IPS-18a (cell line): ENCODE results near the gene KANSL1.
A peak's percentile ranks its signal among the peaks of the same experiment; 100 is the strongest.
"Not testable (repeated sequence)": the region's sequence is repeated elsewhere in the genome, so short reads cannot be mapped to it uniquely, and the experiment has no call there.

Experiments used
- H3K27ac ChIP-seq: one replicate; pipeline ENCODE4 v1.5.1; 2013; ENCODE audit warnings: low read length
- H3K27me3 ChIP-seq: one replicate; pipeline ENCODE4 v1.6.1; 2013; ENCODE audit warnings: mild to moderate bottlenecking, low read length; ENCODE audit not compliant: control insufficient read depth, insufficient read depth
- H3K36me3 ChIP-seq: one replicate; pipeline ENCODE4 v1.6.1; 2013; ENCODE audit warnings: low read depth, low read length; ENCODE audit not compliant: control insufficient read depth
- H3K4me1 ChIP-seq: one replicate; pipeline ENCODE4 v1.6.1; 2013; ENCODE audit warnings: low read depth, low read length; ENCODE audit not compliant: control insufficient read depth
- H3K4me3 ChIP-seq: one replicate; pipeline ENCODE4 v1.5.1; 2013; ENCODE audit warnings: low read length
- H3K9ac ChIP-seq: one replicate; pipeline ENCODE4 v1.6.1; 2013; ENCODE audit warnings: mild to moderate bottlenecking, low read length, moderate library complexity
- H3K9me3 ChIP-seq: one replicate; pipeline ENCODE4 v1.6.1; 2013; ENCODE audit warnings: low read depth, low read length; ENCODE audit not compliant: control insufficient read depth

KANSL1 gene

DNA sequence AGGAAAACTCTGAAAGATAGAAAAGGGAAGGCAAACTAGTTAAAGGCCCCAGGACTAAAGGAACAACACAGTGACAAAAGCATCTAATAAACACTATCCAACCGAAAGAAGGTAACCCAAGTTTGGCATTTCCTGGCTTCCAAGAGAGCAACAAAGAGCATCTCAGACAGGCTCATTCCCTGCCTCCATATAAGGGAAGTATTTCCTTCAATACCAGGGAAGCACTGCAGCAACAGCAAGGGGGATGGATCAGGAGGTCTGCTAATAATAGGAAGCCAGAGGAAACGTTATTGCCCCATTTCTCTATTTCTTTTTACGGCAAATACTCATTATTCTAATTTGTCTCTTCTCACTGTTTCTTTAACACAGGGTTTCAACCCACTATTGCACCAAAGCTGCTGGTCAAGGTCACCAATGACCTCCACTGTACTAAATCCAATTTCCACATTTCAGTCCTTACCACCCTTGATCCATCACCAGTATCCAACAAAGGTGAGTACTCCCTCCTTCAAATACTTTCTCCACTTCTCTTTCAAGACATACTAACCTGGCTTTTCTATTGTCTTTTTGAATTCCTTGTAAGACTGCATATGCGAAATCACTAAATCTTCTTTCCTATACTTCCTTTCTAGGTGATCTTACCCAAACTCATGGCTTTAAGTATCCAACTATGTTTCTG lies 86.1 kb downstream of the KANSL1 start:
- Histone ChIP-seq H3K27me3 (no peaks in the 10 kb centered on the region), H3K4me1 (peaks cover 48% of the 10 kb centered on the region), H3K9me3 (no peaks in the 10 kb centered on the region), H3K9ac (no peak overlapping the region), H3K36me3 (no peaks in the 10 kb centered on the region), H3K27ac (peak overlapping the region; percentile 72), H3K4me3 (peak overlapping the region; percentile 11)

DNA sequence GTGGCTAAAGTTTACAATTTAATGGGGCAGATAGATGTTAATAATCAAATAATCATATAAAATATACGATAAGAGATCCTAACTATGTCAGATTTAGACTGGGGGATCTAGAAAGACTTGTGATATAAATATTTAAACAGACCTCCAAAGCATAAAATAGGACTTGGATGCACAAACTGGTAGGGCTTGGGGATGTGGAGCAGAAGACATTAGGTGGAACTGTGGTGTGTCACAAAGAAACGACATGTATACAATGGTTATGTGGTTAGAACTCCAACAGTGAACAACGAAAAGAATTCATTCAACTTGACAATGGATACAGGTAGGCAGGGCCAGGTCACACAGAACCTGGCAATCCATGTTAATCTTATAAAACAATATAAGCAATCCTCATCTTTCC lies 90.4 kb downstream of the KANSL1 start:
- peaks cover 43% of the 10 kb centered on the region for H3K4me1 ChIP-seq
- H3K9ac ChIP-seq, H3K9me3 ChIP-seq, H3K4me3 ChIP-seq, H3K27ac ChIP-seq, H3K36me3 ChIP-seq, H3K27me3 ChIP-seq: not testable (repeated sequence)

DNA sequence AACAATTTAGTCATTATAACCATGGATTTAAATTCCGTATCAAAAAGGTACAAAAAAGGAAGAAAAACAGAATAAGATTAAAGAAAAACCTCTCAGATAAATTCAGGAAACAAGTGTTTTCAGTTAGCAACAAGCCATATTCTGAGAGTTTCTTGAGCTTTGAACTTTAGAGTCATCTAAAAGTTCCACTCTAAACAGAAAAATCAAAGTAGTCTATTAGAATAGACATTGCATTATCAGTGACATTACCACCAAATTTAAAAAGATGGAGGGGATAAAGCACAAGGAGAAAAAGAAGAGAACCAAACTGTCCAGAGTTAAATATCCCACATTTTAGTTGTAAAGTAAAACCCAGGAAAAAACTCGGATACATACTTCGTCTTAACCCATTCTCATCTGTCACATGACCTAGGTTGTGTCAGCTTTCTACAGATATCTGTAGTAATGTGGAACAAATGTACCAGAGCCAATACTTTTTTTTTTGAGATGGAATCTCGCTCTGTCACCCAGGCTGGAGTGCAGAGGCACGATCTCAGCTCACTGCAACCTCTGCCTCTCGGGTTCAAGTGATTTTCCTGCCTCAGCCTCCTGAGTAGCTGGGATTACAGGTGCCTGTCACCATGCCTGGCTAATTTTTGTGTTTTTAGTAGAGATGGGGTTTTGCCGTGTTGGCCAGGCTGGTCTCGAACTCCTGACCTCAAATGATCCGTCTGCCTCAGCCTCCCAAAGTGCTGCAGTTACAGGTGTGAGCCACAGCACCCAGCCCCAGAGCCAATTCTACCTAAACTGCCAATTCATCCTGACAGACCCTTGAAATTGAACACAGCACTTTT lies 91.2 kb downstream of the KANSL1 start:
- not testable (repeated sequence) for H3K27ac ChIP-seq, H3K4me3 ChIP-seq, H3K27me3 ChIP-seq, H3K9ac ChIP-seq, H3K36me3 ChIP-seq, H3K9me3 ChIP-seq
- H3K4me1 ChIP-seq: peaks cover 35% of the 10 kb centered on the region

DNA sequence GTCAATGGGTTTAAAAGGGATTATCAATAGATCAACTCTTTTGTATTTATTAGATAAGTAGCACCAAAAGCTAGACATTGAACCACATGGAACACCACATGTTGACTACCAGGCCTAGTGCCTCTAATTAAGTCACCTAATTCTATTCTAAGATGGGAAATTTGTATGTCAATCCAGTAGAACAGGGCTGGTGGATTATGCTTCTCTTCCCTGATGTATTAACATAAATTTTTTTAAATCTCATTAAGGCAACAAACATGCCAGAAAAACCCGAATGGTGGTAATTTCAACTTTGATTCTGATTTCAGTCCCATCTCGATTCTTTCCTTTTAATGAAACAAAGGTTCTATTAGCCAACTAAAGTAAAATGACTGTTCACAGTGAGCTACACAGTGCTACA lies 92.6 kb downstream of the KANSL1 start:
- Histone ChIP-seq H3K9me3 (no peaks in the 10 kb centered on the region), H3K4me1 (peaks cover 30% of the 10 kb centered on the region), H3K27ac (peak overlapping the region; percentile 50), H3K27me3 (no peaks in the 10 kb centered on the region), H3K9ac (peak overlapping the region; percentile 14), H3K4me3 (no peak overlapping the region), H3K36me3 (no peaks in the 10 kb centered on the region)

DNA sequence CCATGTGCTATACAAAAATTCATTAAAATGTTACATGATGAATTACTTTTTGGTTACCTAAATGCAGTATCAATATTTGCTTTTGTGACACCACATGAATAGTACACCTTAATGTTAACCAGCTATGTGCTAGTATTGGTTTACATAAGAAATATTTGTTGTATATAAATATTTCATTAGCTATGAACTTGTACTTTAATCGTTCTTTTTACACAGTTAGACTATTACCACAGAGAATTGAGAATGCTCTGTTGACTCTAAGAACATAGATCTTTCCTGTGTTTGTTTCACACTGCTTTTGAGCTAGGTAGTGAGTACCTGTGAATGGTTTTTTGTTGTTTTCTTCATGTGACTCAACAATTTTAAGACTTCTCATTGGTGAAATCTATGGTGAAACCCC lies 93.4 kb downstream of the KANSL1 start:
- Histone ChIP-seq H3K9ac (no peak overlapping the region), H3K4me3 (no peak overlapping the region), H3K4me1 (peaks cover 30% of the 10 kb centered on the region), H3K27ac (no peak overlapping the region), H3K9me3 (no peaks in the 10 kb centered on the region), H3K36me3 (no peaks in the 10 kb centered on the region), H3K27me3 (no peaks in the 10 kb centered on the region)

DNA sequence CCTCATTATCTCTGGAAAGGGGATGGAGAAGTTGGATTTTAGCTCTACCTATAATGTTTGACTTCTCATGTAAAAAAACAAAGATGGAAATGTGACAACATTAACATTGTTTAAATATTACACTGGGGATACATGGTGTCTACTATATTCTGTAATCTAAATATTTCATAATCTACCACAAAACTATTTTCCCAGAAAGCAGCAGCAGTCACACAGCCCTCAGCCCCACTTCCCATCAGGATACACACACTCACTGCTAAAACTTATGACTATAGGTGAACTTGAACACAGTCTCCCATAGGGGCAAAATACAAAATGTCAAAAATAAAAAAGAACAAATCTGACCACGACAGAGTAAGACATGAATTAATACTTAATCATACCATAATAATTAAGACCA lies 95.7 kb downstream of the KANSL1 start:
- Histone ChIP-seq H3K4me1 (peaks cover 18% of the 10 kb centered on the region), H3K27me3 (no peaks in the 10 kb centered on the region), H3K4me3 (no peak overlapping the region), H3K9me3 (no peaks in the 10 kb centered on the region), H3K9ac (no peak overlapping the region), H3K27ac (no peak overlapping the region), H3K36me3 (peaks cover 18% of the 10 kb centered on the region)

DNA sequence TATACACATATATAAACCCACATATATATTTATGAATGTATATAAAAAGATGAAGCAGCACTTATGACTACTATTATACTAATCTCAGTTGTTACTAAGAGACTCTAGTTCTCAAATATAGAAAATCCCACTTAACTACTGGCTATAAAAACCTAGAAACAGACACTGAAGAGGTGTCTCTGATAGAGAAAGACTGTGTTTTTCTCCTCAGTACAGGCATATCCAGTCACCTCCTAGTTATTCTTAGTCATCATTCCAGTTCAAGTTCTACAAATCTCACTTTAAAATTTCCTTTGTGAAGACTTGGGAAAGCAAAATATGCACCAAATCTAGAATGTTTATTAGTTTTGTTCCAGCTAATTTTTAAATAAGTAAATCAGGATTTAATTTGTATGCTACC lies 100.2 kb downstream of the KANSL1 start:
- Histone ChIP-seq H3K36me3 (peaks cover 25% of the 10 kb centered on the region), H3K27ac (no peak overlapping the region), H3K4me1 (no peaks in the 10 kb centered on the region), H3K27me3 (no peaks in the 10 kb centered on the region), H3K9ac (no peak overlapping the region), H3K4me3 (no peak overlapping the region), H3K9me3 (no peaks in the 10 kb centered on the region)

DNA sequence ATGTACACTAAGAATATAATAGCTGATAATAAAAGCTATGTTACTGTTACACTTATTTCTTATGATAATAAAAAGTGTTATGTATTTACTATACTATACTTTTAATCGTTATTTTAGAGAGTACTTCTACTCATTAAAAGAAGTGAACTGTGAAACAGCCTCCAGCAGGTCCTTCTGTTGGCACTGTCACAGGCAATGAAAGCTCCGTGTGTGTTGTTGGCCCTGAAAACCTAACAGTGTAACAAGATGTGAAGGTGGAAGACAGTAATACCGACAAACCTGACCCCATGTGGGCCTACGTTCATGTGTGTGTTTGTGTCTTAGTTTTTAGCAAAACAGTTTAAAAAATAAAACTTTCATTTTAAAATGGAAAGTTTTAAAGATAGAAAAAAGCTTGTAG lies 102.4 kb downstream of the KANSL1 start:
- H3K4me3 ChIP-seq: no peak overlapping the region
- H3K27ac ChIP-seq: no peak overlapping the region
- H3K4me1 ChIP-seq: no peaks in the 10 kb centered on the region
- H3K27me3 ChIP-seq: no peaks in the 10 kb centered on the region
- no peak overlapping the region for H3K9ac ChIP-seq
- no peaks in the 10 kb centered on the region for H3K9me3 ChIP-seq
- H3K36me3 ChIP-seq: peaks cover 25% of the 10 kb centered on the region

DNA sequence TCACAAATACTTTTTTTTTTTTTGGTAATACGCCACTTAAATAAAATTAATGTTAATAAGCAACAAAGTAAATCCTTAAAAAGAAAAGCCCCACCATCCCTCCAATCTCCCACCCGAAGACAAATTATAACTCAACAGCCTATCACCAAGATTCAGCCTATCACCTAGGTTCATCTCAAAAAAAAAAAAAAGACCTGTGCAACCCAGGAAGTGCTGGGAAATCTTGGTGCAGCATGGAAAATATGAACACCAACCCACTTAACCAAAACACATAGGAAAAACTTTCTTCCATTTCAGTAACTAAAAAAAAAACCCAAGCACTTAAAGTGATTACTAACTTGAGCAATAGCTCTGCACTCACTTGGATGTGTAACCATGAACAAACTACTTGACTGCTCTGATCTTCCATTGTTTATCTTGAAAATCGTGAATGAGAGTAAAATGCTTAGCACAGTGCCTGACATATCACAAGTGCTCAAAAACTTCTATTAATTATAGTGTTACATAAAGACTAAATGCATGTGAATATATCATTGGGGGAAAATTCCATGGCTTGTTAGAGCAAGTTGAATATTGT lies 103.8 kb downstream of the KANSL1 start:
- Histone ChIP-seq H3K9me3 (no peaks in the 10 kb centered on the region), H3K36me3 (peaks cover 23% of the 10 kb centered on the region), H3K9ac (no peak overlapping the region), H3K27ac (no peak overlapping the region), H3K4me1 (no peaks in the 10 kb centered on the region), H3K4me3 (no peak overlapping the region), H3K27me3 (no peaks in the 10 kb centered on the region)

DNA sequence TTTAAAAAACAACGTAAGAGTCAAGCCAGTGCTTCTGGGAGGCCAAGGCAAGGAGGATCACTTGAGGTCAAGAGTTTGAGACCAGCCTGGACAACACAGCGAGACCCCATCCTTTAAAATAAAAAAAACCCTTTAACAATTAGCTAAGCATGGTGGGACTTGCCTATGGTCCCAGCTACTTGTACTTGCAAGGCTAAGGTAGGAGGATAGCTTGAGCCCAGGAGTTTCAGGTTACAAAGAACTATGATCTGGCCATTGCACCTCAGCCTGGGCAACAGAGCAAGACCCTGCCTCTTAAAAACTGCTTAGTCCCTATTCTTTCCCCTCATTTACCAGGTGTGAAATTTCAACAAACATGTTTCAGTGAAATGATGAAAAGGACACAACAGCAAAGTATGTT lies 104.6 kb downstream of the KANSL1 start:
- no peak overlapping the region for H3K4me3 ChIP-seq
- peaks cover 14% of the 10 kb centered on the region for H3K36me3 ChIP-seq
- no peaks in the 10 kb centered on the region for H3K4me1 ChIP-seq
- H3K9me3 ChIP-seq: no peaks in the 10 kb centered on the region
- H3K27me3 ChIP-seq: no peaks in the 10 kb centered on the region
- H3K9ac ChIP-seq: no peak overlapping the region
- no peak overlapping the region for H3K27ac ChIP-seq

DNA sequence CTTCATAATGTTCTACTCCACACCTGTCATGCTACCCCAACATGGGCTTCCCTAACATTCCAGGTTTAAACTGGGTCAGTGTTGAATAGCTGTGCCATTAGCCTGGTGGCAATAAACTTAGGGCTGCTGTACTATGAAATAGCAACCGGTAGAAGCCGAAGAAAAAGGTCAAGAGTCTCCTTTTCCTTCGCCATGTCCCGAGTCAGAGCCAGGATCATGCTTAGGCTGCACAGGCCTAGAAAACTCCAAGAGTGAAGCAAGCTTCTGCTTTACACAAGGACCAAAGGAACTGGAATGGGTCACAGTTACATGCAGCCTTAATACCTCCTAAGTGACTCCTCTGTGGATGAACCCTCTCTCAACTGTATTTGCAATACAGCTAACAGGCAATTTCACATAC lies 105.4 kb downstream of the KANSL1 start:
- H3K36me3 ChIP-seq, H3K27ac ChIP-seq, H3K4me1 ChIP-seq, H3K27me3 ChIP-seq, H3K9ac ChIP-seq, H3K9me3 ChIP-seq, H3K4me3 ChIP-seq: not testable (repeated sequence)

DNA sequence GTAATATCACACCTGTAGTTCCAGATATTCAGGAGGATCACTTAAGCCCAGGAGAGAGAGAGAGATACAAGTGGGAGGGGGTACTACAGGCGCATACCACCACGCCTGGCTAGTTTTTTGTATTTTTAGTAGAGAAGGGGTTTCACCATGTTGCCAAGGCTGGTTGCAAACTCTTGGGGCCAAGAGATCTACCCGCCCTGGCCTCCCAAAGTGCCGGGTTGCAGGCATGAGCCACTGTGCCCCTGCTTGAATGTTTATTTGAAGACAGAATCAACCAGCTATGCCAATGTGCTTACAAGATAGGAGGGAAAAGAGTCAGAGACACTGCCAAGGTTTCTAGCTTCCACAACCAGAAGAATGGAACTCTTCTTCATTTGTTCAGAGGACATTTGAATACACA lies 106.4 kb downstream of the KANSL1 start:
- H3K9ac ChIP-seq: no peak overlapping the region
- H3K4me3 ChIP-seq: no peak overlapping the region
- H3K4me1 ChIP-seq: peaks cover 4% of the 10 kb centered on the region
- no peaks in the 10 kb centered on the region for H3K27me3 ChIP-seq
- H3K36me3 ChIP-seq: peaks cover 7% of the 10 kb centered on the region
- H3K9me3 ChIP-seq: no peaks in the 10 kb centered on the region
- H3K27ac ChIP-seq: no peak overlapping the region
